Measurements from ENCODE around the gene PDE11A. TPM values are rescaled to one million over a fixed set of nuclear protein-coding genes. Genes with fewer than 3 reads are reported as not detected.

PDE11A gene
- total RNA-seq, 2 donors from 2014 or later: 0.28 to 3.5 TPM

- Histone ChIP-seq H3K36me3 (no peaks in the 10 kb centered on the region), H3K4me3 (no peak overlapping the region), H3K9me3 (no peaks in the 10 kb centered on the region), H3K4me1 (ENCODE audit: control insufficient read depth in 1 of 2, low read depth in 2 of 2) (no peaks in the 10 kb centered on the region), H3K27ac (no peak overlapping the region), H3K27me3 (replicated peaks; ENCODE audit: insufficient read depth) (no peaks in the 10 kb centered on the region)
- DNase-seq (ENCODE audit: low spot score): no peak
- ATAC-seq (ENCODE audit: insufficient number of reproducible peaks, low FRiP score, low read depth): no peak
- TF ChIP-seq CTCF (IDR thresholded peaks at IDR 0.05): no peak
These were observed 306.9 kb downstream of the PDE11A start for GRCh38 chr2:177765698-177766097.

GRCh38 chr2:177763531-177764265 lies 308.9 kb downstream of the PDE11A start:
- ATAC-seq (ENCODE audit: insufficient number of reproducible peaks, low FRiP score, low read depth) (peak; percentile 8), DNase-seq (ENCODE audit: low spot score) (peak; percentile 10)
- H3K9me3 ChIP-seq: no peaks in the 10 kb centered on the region
- no peaks in the 10 kb centered on the region for H3K36me3 ChIP-seq
- H3K4me1 ChIP-seq (ENCODE audit: control insufficient read depth in 1 of 2, low read depth in 2 of 2): no peaks in the 10 kb centered on the region
- H3K27ac ChIP-seq: no peak overlapping the region
- TF ChIP-seq CTCF (IDR thresholded peaks at IDR 0.05): peak; percentile 70
- H3K4me3 ChIP-seq: no peak overlapping the region
- H3K27me3 ChIP-seq (replicated peaks; ENCODE audit: insufficient read depth): no peaks in the 10 kb centered on the region

GRCh38 chr2:177759443-177759842 lies 313.1 kb downstream of the PDE11A start:
- Histone ChIP-seq H3K9me3 (no peaks in the 10 kb centered on the region), H3K36me3 (no peaks in the 10 kb centered on the region), H3K4me1 (ENCODE audit: control insufficient read depth in 1 of 2, low read depth in 2 of 2) (no peaks in the 10 kb centered on the region), H3K27me3 (replicated peaks; ENCODE audit: insufficient read depth) (no peaks in the 10 kb centered on the region), H3K4me3 (no peak overlapping the region), H3K27ac (no peak overlapping the region)
- no peak for DNase-seq (ENCODE audit: low spot score)
- ATAC-seq (ENCODE audit: insufficient number of reproducible peaks, low FRiP score, low read depth): no peak
- no peak for TF ChIP-seq CTCF (IDR thresholded peaks at IDR 0.05)

- no peaks in the 10 kb centered on the region for H3K36me3 ChIP-seq
- TF ChIP-seq CTCF (IDR thresholded peaks at IDR 0.05): no peak
- H3K9me3 ChIP-seq: no peaks in the 10 kb centered on the region
- DNase-seq (ENCODE audit: low spot score): no peak
- H3K27me3 ChIP-seq (replicated peaks; ENCODE audit: insufficient read depth): no peaks in the 10 kb centered on the region
- H3K4me1 ChIP-seq (ENCODE audit: control insufficient read depth in 1 of 2, low read depth in 2 of 2): no peaks in the 10 kb centered on the region
- H3K4me3 ChIP-seq: no peak overlapping the region
- no peak for ATAC-seq (ENCODE audit: insufficient number of reproducible peaks, low FRiP score, low read depth)
- H3K27ac ChIP-seq: no peak overlapping the region
These were observed 313.8 kb downstream of the PDE11A start for GRCh38 chr2:177758591-177759371.

GRCh38 chr2:177756336-177756735 lies 316.2 kb downstream of the PDE11A start:
- Histone ChIP-seq H3K36me3 (no peaks in the 10 kb centered on the region), H3K27ac (no peak overlapping the region), H3K9me3 (no peaks in the 10 kb centered on the region), H3K4me1 (ENCODE audit: control insufficient read depth in 1 of 2, low read depth in 2 of 2) (no peaks in the 10 kb centered on the region), H3K27me3 (replicated peaks; ENCODE audit: insufficient read depth) (no peaks in the 10 kb centered on the region), H3K4me3 (no peak overlapping the region)
- TF ChIP-seq CTCF (IDR thresholded peaks at IDR 0.05): no peak
- no peak for DNase-seq (ENCODE audit: low spot score)
- no peak for ATAC-seq (ENCODE audit: insufficient number of reproducible peaks, low FRiP score, low read depth)

All from thoracic aorta (tissue), 2 donors.